GM12874 (cell line): ENCODE measurements around the gene HLA-DMB.

Experiments
- TF ChIP-seq, protein P1 (sequence below): IDR thresholded peaks from 2 replicates; pipeline ENCODE4 v1.5.1; 2011; ENCODE audit warnings: low read depth, mild to moderate bottlenecking, control low read depth, low read length, moderate library complexity; ENCODE audit not compliant: insufficient read depth

HLA-DMB gene

DNA sequence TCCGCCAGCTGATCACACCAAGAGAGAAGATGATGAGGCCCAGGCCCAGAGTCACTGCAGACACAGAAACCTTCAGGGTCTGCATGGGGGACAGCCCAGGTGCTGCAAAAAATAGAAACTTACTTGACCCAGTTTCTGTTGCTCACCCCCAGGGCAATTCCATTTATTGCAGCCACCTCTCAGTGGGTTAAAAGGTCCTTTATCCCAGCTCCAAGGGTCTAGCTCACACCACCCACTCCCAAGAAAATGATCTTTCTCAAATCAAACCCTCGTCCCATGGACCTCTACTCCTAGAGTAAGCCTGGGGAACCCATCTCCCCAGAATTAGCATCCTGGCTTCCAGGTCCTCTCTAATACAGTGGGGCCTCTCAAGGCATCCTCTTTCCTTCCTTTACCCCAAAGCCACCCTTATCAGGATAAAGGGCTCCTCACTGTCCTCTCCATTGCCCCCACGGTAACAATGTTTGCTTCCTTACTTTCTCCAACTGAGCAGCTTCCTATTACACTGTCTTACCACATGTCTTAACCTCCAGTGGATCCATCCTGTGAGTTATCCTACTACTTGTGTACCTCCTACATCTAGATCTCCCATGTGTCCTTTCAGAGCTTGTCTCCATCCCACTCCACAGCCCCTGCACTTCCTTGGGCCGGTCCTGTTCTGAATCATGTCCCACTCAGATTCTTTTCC, 5.1 kb downstream of the HLA-DMB start:
- TF ChIP-seq, protein P1, sequence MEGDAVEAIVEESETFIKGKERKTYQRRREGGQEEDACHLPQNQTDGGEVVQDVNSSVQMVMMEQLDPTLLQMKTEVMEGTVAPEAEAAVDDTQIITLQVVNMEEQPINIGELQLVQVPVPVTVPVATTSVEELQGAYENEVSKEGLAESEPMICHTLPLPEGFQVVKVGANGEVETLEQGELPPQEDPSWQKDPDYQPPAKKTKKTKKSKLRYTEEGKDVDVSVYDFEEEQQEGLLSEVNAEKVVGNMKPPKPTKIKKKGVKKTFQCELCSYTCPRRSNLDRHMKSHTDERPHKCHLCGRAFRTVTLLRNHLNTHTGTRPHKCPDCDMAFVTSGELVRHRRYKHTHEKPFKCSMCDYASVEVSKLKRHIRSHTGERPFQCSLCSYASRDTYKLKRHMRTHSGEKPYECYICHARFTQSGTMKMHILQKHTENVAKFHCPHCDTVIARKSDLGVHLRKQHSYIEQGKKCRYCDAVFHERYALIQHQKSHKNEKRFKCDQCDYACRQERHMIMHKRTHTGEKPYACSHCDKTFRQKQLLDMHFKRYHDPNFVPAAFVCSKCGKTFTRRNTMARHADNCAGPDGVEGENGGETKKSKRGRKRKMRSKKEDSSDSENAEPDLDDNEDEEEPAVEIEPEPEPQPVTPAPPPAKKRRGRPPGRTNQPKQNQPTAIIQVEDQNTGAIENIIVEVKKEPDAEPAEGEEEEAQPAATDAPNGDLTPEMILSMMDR, result no peak

DNA sequence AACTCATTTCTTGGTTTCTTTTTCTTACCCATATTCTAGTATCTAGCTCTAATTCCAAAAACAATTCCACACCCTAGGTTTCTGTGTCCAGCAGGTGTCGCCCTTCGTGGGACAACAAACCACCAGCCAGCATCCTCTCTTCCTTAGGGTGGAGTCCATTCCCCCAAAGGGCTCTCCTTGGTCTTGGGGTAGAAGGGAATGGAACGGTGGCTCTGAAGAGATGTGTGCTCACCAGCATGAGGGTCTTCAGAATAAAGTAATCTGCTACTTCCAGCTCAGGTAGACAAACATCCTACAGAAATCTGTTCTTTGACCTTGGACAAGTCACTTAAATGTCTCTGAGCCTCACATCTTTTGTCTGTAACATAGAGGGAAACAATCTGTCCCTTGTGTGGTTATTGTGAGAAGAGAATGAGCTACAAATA, 7.2 kb downstream of the HLA-DMB start:
- TF ChIP-seq, protein P1, result peak; percentile 67

DNA sequence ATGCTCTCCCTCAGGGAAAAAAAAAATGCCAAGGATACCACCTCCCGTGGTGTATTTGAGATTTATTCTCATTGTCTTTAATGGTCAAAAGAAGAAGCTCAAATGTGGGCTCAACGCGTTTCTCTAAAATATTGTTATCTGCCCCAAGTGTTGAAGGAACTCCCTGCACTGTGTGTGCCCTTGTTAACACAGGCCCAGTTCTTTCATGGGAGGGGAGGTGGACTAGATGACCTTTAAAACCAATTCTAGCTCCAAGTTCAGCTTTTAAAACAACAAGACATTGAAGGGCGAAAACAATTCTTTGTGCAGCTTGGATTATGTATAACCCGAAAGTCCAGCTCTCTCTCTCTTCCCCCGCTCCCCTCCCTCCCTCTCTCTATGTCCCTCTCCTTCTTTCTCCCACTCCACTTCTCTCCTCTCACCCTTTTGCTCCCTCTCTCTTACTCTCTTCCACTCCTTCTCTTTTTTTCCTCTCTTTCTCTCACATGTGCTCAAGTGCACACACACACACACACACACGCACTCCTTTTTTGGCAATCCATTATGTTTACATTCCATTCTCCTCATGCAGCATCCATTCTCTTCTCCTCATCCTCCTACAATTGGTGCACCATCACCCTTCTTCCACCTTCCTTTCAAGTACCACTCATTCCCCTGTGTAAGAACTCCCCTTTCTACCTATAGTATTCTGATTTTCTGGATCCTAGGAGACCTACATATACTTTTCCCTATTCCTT, 8.5 kb downstream of the HLA-DMB start:
- TF ChIP-seq, protein P1, result no peak

DNA sequence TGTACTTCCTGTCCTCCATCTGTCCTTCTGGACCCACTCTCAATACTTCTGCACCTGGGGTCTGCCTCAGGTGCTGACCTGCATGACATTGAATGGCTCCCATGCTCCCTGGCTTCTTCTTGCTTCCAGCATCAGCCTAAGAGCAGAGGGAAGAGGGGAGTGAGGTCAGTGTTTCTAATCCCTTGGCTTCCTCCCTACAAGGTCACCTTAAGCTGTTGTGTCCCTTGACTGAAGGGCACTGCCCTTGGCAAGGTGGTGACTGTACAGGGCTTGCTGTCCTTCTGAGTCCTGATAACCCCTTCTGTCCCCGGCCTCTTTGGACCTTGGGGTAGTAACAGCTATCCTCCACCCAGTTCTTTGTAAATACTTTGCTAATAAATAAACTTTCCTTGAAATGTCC, 9.6 kb downstream of the HLA-DMB start:
- TF ChIP-seq, protein P1, result no peak

DNA sequence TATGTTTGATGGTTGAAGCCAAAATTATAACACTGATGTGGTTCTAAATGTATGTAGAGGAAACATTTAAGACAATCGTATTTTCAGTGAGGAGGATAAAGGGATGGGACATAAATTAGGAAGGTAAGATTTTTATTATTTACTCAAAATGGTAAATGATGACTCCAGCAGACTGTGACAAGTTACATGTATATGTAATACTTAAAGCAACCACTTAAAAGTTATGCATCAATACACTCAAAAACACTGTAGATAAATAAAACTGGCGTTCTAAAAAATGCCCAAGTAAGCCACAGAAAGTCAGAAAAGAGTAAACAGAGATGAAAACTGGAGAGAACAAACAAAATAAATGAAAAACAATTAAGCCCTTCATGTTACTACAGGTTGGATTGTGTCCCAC, 18.7 kb downstream of the HLA-DMB start:
- TF ChIP-seq, protein P1, result no peak

DNA sequence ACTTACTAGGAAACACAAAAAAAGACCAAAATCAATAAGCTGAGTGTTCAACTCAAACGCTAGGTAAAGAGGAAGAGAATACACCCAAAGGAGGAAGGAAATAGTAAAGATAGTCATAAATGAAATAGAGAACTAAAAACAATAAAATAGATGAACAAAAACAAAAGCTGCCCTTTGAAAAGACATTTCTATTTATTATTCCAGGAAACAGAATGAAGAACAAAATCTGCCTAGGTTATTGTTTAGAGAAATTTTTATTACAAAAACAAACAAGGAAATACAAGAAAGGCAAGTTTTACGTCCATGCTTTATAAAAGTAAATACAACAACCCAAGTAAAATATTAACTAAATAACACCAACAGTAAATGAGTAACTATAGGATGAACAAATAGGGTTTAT, 20.1 kb downstream of the HLA-DMB start:
- TF ChIP-seq, protein P1, result no peak

DNA sequence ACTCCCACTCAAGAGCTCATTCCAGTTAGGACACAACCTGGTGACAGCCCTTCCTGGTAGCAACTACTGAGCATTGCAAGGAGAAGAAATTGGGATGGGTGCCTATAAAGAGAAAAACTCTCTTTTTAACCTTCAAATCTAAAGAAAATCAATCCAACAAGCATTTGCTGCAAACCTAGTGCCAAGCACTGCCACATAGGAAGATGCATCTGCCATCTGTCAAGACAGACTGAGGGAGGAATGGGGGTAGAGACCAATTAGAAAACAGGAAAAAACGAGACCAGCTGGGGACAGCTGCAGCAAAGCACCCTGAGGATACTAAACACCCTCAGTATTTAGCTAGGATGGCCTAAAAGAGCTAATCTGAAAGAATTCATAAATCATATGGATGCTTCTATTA, 27.9 kb downstream of the HLA-DMB start:
- TF ChIP-seq, protein P1, result no peak
